ENCODE results near the gene CD81. TPM values are rescaled to one million over a fixed set of nuclear protein-coding genes. Genes with fewer than 3 reads are reported as not detected.
A peak's percentile ranks its signal among the peaks of the same experiment; 100 is the strongest.
"Not testable (repeated sequence)": the region's sequence is repeated elsewhere in the genome, so short reads cannot be mapped to it uniquely, and the experiment has no call there.

CD81 gene
- total and polyA plus RNA-seq, 5 experiments from 2014 or later = 15.3 to 92.1 (median 62.0) TPM

DNA sequence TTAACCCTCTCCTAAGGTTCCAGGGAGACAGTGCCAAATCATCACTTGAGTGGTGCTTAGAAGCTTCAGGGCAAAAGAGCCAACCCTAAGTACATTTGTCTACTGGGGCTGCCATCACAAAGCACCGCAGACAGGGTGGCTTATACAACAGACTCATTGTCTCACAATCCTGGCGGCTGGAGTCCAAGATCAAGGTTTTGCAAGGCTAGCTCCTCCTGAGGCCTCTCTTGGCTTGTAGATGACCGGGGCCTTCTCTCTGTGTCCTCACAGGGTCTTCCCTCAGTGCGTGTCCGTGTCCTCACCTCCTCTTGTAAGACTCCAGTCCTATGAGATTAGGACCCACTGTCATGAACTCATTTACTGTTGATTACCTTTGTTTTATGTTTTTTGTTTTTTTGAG, 34.1 kb upstream of the CD81 start:
- Mint-ChIP-seq H3K36me3 (peaks cover 0 to 14% (median 12%) of the 10 kb centered on the region in 3 donors), H3K27me3 (peaks cover 0 to 20% (median 10%) of the 10 kb centered on the region in 5 donors), H3K27ac (no peak overlapping the region), H3K9me3 (peaks cover 0 to 37% (median 5%) of the 10 kb centered on the region in 9 donors), H3K4me3 (peak overlapping the region in 1 of 10 donors; percentile 20), H3K4me1 (peaks cover 0 to 2% (median 0%) of the 10 kb centered on the region in 4 donors)
- POLR2A ChIA-PET = no interaction called here
- no peak for DNase-seq
- ATAC-seq = no peak

DNA sequence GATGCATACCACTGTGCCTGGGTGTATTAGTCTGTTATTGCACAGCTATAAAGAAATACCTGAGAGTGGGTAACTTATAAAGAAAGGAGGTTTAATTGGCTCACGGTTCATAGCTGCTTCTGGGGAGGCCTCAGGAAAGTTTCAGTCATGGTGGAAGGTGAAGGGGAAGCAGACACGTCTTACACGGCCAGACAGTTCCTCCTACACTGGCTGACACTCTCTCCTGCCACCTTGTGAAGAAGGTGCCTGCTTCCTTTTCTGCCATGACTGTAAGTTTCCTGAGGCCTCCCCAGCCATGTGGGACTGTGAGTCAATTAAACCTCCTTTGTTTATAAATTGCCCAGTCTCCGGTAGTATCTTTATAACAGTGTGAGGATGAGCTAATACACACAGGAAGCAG, 33.6 kb upstream of the CD81 start:
- ATAC-seq (no peak), DNase-seq (no peak)
- Mint-ChIP-seq H3K9me3 (peaks cover 0 to 41% (median 8%) of the 10 kb centered on the region in 9 donors), H3K4me1 (peaks cover 0 to 2% (median 0%) of the 10 kb centered on the region in 4 donors), H3K27me3 (peaks cover 0 to 15% (median 7%) of the 10 kb centered on the region in 5 donors), H3K4me3 (no peak overlapping the region), H3K36me3 (peaks cover 0 to 14% (median 12%) of the 10 kb centered on the region in 3 donors), H3K27ac (no peak overlapping the region)
- POLR2A ChIA-PET = no interaction called here

- DNase-seq (no peak), ATAC-seq (no peak)
- Mint-ChIP-seq H3K27me3 (no peaks in the 10 kb centered on the region), H3K27ac (no peak overlapping the region), H3K36me3 (peaks cover 0 to 19% (median 18%) of the 10 kb centered on the region in 3 donors), H3K4me1 (no peaks in the 10 kb centered on the region), H3K9me3 (peaks cover 0 to 48% (median 16%) of the 10 kb centered on the region in 9 donors), H3K4me3 (no peak overlapping the region)
- POLR2A ChIA-PET = no interaction called here
Observed at GRCh38 chr11:2345050-2345449, 32.1 kb upstream of the CD81 start.

GRCh38 chr11:2346014-2346413, 31.1 kb upstream of the CD81 start:
- POLR2A ChIA-PET = no interaction called here
- no peak overlapping the region for H3K27ac Mint-ChIP-seq
- H3K4me1 Mint-ChIP-seq = no peaks in the 10 kb centered on the region
- DNase-seq (no peak), ATAC-seq (no peak)
- peaks cover 0 to 51% (median 16%) of the 10 kb centered on the region in 9 donors for H3K9me3 Mint-ChIP-seq
- H3K4me3 Mint-ChIP-seq = no peak overlapping the region
- H3K27me3 Mint-ChIP-seq = no peaks in the 10 kb centered on the region
- peaks cover 0 to 26% (median 24%) of the 10 kb centered on the region in 3 donors for H3K36me3 Mint-ChIP-seq

GRCh38 chr11:2346586-2347307, 30.4 kb upstream of the CD81 start:
- H3K4me1 Mint-ChIP-seq = no peaks in the 10 kb centered on the region
- H3K4me3 Mint-ChIP-seq = no peak overlapping the region
- DNase-seq (no peak), ATAC-seq (no peak)
- peaks cover 0 to 26% (median 24%) of the 10 kb centered on the region in 3 donors for H3K36me3 Mint-ChIP-seq
- POLR2A ChIA-PET = no interaction called here
- H3K27me3 Mint-ChIP-seq = no peaks in the 10 kb centered on the region
- peaks cover 0 to 51% (median 16%) of the 10 kb centered on the region in 9 donors for H3K9me3 Mint-ChIP-seq
- H3K27ac Mint-ChIP-seq = no peak overlapping the region

GRCh38 chr11:2347308-2347830, 29.7 kb upstream of the CD81 start:
- Mint-ChIP-seq H3K36me3 (peaks cover 0 to 25% (median 21%) of the 10 kb centered on the region in 3 donors), H3K27ac (no peak overlapping the region), H3K4me3 (no peak overlapping the region), H3K27me3 (no peaks in the 10 kb centered on the region), H3K4me1 (no peaks in the 10 kb centered on the region), H3K9me3 (peaks cover 0 to 48% (median 16%) of the 10 kb centered on the region in 9 donors)
- no peak for ATAC-seq
- POLR2A ChIA-PET = no interaction called here
- no peak for DNase-seq

- no peak overlapping the region for H3K4me3 Mint-ChIP-seq
- peaks cover 0 to 2% (median 0%) of the 10 kb centered on the region in 5 donors for H3K27me3 Mint-ChIP-seq
- peaks cover 0 to 38% (median 16%) of the 10 kb centered on the region in 9 donors for H3K9me3 Mint-ChIP-seq
- H3K4me1 Mint-ChIP-seq = no peaks in the 10 kb centered on the region
- ATAC-seq (no peak), DNase-seq (no peak)
- peaks cover 0 to 20% (median 18%) of the 10 kb centered on the region in 3 donors for H3K36me3 Mint-ChIP-seq
- POLR2A ChIA-PET = no interaction called here
- no peak overlapping the region for H3K27ac Mint-ChIP-seq
Observed at GRCh38 chr11:2348986-2349385, 28.1 kb upstream of the CD81 start.

DNA sequence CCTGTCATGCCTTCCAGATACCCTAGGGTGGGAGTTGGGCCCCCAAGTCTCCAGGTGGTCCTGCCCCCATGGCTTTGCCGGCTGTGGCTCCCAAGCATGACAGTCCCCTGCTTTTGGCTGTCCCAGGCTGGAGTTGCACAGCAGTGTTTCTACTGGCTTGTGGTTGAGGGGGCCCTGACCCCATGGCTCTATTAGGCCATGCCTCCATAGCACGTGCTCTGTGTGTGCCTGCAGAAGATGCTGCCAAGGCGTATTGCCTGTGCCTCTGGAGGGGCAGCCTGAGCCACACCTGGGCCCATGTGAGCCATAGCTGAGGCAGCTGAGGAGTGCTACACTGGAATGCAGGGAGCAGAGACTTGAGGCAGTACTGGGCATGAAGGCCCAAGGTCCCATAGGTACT, 25.4 kb upstream of the CD81 start:
- H3K27ac Mint-ChIP-seq = no peak overlapping the region
- H3K36me3 Mint-ChIP-seq = peaks cover 0 to 20% (median 9%) of the 10 kb centered on the region in 3 donors
- H3K4me3 Mint-ChIP-seq = no peak overlapping the region
- peaks cover 0 to 2% (median 0%) of the 10 kb centered on the region in 5 donors for H3K27me3 Mint-ChIP-seq
- H3K4me1 Mint-ChIP-seq = no peaks in the 10 kb centered on the region
- peaks cover 0 to 27% (median 11%) of the 10 kb centered on the region in 9 donors for H3K9me3 Mint-ChIP-seq
- POLR2A ChIA-PET = no interaction called here
- no peak for ATAC-seq
- no peak for DNase-seq

GRCh38 chr11:2352420-2352819, 24.7 kb upstream of the CD81 start:
- Mint-ChIP-seq H3K27ac (no peak overlapping the region), H3K4me1 (no peaks in the 10 kb centered on the region), H3K27me3 (peaks cover 0 to 2% (median 0%) of the 10 kb centered on the region in 5 donors), H3K4me3 (no peak overlapping the region), H3K36me3 (peaks cover 0 to 16% (median 9%) of the 10 kb centered on the region in 3 donors), H3K9me3 (peaks cover 0 to 23% (median 8%) of the 10 kb centered on the region in 9 donors)
- ATAC-seq (no peak), DNase-seq (no peak)
- POLR2A ChIA-PET = no interaction called here

GRCh38 chr11:2355000-2355644, 22.0 kb upstream of the CD81 start:
- DNase-seq (no peak), ATAC-seq (no peak)
- H3K27ac Mint-ChIP-seq = no peak overlapping the region
- H3K4me1 Mint-ChIP-seq = no peaks in the 10 kb centered on the region
- H3K36me3 Mint-ChIP-seq = peaks cover 0 to 6% (median 5%) of the 10 kb centered on the region in 3 donors
- H3K27me3 Mint-ChIP-seq = peaks cover 0 to 2% (median 0%) of the 10 kb centered on the region in 5 donors
- H3K9me3 Mint-ChIP-seq = peaks cover 0 to 3% (median 1%) of the 10 kb centered on the region in 9 donors
- no peak overlapping the region for H3K4me3 Mint-ChIP-seq
- POLR2A ChIA-PET = no interaction called here

GRCh38 chr11:2357246-2357645, 19.9 kb upstream of the CD81 start:
- H3K27me3 Mint-ChIP-seq = peaks cover 0 to 2% (median 0%) of the 10 kb centered on the region in 5 donors
- H3K27ac Mint-ChIP-seq = peak overlapping the region in 1 of 10 donors; percentile 63
- H3K36me3 Mint-ChIP-seq = no peaks in the 10 kb centered on the region
- no peak for ATAC-seq
- no peak overlapping the region for H3K4me3 Mint-ChIP-seq
- POLR2A ChIA-PET = no interaction called here
- DNase-seq = no peak
- H3K9me3 Mint-ChIP-seq = no peaks in the 10 kb centered on the region
- H3K4me1 Mint-ChIP-seq = no peaks in the 10 kb centered on the region

- POLR2A ChIA-PET, H3K36me3 Mint-ChIP-seq, DNase-seq, H3K4me1 Mint-ChIP-seq, ATAC-seq, H3K4me3 Mint-ChIP-seq, H3K27ac Mint-ChIP-seq, H3K27me3 Mint-ChIP-seq, H3K9me3 Mint-ChIP-seq: not testable (repeated sequence)
Observed at GRCh38 chr11:2357651-2358050, 19.5 kb upstream of the CD81 start.

- POLR2A ChIA-PET = no interaction called here
- H3K9me3 Mint-ChIP-seq = no peaks in the 10 kb centered on the region
Observed at GRCh38 chr11:2358754-2359442, 18.2 kb upstream of the CD81 start.

More at GRCh38 chr11:2358754-2359442, 18.2 kb upstream of the CD81 start:
- H3K4me3 Mint-ChIP-seq = no peak overlapping the region
- no peak overlapping the region for H3K27ac Mint-ChIP-seq
- ATAC-seq (no peak), DNase-seq (no peak)
- H3K36me3 Mint-ChIP-seq = no peaks in the 10 kb centered on the region
- H3K4me1 Mint-ChIP-seq = no peaks in the 10 kb centered on the region
- H3K27me3 Mint-ChIP-seq = no peaks in the 10 kb centered on the region
